NCI-H524 (cell line): ENCODE measurements around the gene ERF.

Source experiments
- DNase-seq, 2 experiments: peaks; one replicate each; lab custom pipeline; 2025; lab: John Stamatoyannopoulos, UW

Gene ERF

GRCh38 chr19:42214810-42215485 lies 40.0 kb downstream of the ERF start:
- no peak for DNase-seq

- no peak for DNase-seq
Observed at GRCh38 chr19:42212886-42213285, 42.0 kb downstream of the ERF start.

GRCh38 chr19:42208612-42209011 lies 46.3 kb downstream of the ERF start:
- no peak for DNase-seq

GRCh38 chr19:42207767-42208271 lies 47.1 kb downstream of the ERF start:
- no peak for DNase-seq

- no peak for DNase-seq
Observed at GRCh38 chr19:42206871-42207755, 47.8 kb downstream of the ERF start.

- no peak for DNase-seq
Observed at GRCh38 chr19:42204664-42205063, 50.3 kb downstream of the ERF start.

GRCh38 chr19:42203700-42204099 lies 51.2 kb downstream of the ERF start:
- DNase-seq: no peak

- no peak for DNase-seq
Observed at GRCh38 chr19:42202290-42202880, 52.5 kb downstream of the ERF start.

GRCh38 chr19:42201489-42202289 lies 53.2 kb downstream of the ERF start:
- no peak for DNase-seq

GRCh38 chr19:42200116-42200715 lies 54.7 kb downstream of the ERF start:
- DNase-seq: no peak

- no peak for DNase-seq
Observed at GRCh38 chr19:42199440-42200115, 55.4 kb downstream of the ERF start.

GRCh38 chr19:42198676-42199439 lies 56.1 kb downstream of the ERF start:
- DNase-seq: no peak
